IPS DF 19.7 (cell line): ENCODE data around the gene INTS4.
"Not testable (repeated sequence)": the region's sequence is repeated elsewhere in the genome, so short reads cannot be mapped to it uniquely, and the experiment has no call there.

Experiments used
- DNase-seq: peaks from one replicate; pipeline ENCODE4 v3.0.0-alpha.2; 2013; ENCODE audit warnings: low read depth, low spot score

Gene INTS4, protein sequence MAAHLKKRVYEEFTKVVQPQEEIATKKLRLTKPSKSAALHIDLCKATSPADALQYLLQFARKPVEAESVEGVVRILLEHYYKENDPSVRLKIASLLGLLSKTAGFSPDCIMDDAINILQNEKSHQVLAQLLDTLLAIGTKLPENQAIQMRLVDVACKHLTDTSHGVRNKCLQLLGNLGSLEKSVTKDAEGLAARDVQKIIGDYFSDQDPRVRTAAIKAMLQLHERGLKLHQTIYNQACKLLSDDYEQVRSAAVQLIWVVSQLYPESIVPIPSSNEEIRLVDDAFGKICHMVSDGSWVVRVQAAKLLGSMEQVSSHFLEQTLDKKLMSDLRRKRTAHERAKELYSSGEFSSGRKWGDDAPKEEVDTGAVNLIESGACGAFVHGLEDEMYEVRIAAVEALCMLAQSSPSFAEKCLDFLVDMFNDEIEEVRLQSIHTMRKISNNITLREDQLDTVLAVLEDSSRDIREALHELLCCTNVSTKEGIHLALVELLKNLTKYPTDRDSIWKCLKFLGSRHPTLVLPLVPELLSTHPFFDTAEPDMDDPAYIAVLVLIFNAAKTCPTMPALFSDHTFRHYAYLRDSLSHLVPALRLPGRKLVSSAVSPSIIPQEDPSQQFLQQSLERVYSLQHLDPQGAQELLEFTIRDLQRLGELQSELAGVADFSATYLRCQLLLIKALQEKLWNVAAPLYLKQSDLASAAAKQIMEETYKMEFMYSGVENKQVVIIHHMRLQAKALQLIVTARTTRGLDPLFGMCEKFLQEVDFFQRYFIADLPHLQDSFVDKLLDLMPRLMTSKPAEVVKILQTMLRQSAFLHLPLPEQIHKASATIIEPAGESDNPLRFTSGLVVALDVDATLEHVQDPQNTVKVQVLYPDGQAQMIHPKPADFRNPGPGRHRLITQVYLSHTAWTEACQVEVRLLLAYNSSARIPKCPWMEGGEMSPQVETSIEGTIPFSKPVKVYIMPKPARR

DNA sequence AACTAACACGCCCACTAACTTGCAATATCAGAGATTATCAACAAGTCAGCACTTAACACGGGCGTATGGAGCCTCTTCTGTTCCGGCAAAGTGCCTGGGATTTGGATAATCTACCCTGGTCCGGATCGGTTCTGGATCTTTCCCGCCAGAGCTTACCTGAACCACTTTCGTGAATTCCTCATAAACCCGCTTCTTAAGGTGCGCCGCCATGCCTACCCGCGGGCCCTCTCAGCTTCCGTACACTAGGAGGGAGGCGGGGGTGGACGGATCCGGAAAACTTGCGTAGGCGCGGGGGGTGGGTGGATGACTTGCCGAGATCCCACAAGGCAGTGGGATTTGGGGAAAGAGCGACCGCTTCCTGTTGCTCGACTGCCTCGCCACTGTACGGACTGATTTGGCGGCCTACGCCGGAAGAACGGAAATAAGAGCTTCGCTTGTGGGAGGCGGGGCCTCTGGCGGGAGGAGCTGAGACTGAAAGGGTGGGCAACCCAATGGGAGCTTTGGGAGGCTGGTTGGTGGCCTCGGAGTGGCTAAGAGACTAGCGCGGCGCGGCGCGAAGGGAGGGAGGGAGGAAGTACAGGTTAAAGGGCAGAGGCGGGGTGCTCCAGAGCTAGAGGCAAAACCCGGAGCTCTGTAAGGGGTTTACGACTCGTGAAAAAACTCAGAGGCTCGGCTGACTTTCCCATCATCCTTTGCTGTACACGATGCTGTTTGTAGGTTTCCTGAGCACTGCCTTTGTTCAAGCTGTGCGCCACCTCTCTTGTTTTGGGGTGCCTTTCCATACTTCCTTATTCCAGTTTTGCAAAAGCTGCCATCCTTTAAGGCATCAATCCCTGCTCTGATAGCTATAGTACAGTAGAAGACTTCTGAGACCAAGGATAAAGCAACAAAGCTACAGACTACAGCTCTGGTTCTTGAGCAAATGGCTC, at the start of gene INTS4:
Gene INTS4 (minus strand): TSS at position 235 of the 929 bp plus-strand sequence. CDS start 25 bp downstream, at position 210.
- DNase-seq: peak; percentile 99

DNA sequence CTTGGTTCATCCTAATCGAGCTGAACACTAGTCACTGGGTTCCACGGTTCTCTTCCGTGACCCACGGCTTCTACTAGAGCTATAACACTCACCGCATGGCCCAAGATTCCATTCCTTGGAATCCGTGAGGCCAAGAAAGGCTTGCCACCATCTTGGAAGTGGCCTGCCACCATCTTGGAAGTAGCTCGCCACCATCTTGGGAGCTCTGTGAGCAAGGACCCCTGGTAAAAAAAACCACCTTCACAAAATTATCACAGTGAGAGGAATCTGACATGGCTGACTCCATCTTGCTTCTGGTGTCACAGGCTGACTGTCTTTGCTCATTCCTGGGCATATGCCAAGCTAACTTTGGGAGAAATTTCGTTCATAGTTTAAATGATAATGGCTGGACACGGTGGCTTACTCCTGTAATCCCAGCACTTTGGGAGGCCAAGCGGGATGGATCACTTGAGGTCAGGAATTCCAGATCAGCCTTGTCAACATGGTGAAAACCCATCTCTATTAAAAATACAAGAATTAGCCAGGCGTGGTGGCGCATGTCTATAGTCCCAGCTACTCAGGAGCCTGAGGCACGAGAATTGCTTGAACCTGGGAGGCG, 47.5 kb upstream of the INTS4 start:
- DNase-seq: no peak

DNA sequence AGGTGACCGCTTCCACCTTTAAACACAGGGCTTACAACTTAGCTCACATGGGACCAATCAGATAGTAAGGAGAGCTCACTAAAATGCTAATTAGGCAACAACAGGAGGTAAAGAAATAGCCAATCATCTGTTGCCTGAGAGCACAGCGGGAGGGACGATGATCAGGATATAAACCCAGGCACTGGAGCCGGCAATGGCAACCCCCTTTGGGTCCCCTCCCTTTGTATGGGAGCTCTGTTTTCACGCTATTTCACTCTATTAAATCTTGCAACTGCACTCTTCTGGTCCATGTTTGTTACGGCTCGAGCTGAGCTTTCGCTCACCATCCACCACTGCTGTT, 46.9 kb upstream of the INTS4 start:
- DNase-seq: not testable (repeated sequence)

DNA sequence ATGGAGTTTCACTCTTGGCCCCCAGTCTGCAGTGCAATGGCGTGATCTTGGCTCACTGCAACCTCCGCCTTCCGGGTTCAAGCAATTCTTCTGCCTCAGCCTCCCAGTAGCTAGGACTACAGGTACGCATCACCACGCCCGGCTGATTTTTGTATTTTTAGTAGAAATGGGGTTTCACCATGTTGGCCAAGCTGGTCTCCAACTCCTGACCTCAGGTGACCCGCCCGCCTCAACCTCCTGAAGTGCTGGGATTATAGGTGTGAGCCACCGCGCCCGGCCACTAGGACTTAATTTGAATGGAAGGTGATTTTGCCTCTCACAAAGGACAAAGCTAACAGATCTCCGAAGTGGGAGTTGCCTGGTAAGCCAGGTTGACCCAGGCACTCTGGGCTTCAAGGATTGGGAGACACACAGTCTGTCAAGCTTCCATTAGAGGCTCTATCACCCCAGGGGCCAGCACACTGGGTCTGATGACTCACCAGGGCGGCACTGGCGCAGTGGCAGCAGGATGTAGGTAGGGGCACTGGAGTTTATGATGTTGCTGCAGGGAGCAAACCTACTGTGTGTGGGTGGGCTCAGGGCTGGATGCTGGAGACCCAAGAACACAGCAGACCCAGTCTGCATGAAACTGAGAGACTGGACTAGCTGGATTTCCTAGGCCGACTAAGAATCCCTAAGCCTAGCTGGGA, 46.4 kb upstream of the INTS4 start:
- DNase-seq: no peak

DNA sequence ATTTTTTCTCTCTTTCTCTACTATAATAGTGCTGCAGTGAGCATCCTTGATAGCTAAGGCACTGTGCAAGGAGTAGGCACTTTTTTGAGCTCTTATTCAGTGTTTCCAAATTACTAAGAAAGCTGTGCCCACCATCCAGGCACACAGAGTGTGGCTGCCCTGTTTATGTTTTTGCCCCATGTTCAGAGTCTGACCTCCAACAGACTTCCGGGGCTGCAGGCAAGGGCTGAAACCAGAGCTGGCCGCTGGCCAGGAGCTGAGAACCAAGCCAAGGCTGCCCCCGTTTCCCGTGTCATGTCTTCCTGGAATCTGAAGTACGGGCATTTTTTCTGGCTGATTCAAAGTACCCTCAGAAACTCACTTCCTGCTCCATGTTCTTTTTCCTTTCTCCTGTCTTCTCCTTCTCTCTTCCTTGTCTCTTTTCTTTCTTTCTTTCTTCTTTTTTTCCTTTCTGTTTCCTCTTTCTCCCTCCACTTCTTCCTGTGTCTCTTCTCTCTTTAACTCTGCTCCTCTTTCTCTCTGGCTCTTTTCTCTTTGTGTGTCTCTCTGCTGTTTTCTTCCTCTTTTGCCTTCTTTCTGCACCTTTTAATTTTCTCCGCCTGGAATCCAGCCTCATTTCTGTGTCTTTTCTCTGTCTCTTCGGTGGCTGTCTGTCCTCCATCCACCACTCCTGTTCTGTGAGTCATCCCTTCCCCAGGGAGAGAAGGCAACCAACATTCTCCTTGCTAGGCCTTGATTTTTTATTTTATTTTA, 45.6 kb upstream of the INTS4 start:
- DNase-seq: no peak

DNA sequence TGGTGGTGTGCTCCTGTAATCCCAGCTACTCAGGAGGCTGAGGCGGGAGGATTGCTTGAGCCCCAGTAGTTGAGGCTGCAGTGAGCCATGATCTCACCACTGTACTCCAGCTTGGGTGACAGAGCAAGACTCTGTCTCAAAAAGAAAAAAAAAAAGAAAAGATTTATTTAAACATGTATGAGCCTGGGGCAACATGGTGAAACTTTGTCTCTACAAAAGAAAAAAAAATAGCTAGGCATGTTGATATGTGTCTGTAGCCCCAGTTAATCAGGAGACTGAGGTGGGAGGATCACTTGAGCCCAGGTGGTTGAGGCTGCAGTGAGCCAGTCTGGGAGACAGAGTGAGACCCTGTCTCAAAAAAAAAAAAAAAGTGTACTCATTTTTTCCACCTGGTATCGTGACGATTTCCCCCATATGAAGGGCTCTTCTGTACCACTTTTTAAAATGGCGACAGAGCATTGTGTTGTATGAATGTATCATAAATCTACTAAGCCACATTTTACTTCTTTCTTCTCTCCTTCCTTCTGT, 45.0 kb upstream of the INTS4 start:
- DNase-seq: no peak

DNA sequence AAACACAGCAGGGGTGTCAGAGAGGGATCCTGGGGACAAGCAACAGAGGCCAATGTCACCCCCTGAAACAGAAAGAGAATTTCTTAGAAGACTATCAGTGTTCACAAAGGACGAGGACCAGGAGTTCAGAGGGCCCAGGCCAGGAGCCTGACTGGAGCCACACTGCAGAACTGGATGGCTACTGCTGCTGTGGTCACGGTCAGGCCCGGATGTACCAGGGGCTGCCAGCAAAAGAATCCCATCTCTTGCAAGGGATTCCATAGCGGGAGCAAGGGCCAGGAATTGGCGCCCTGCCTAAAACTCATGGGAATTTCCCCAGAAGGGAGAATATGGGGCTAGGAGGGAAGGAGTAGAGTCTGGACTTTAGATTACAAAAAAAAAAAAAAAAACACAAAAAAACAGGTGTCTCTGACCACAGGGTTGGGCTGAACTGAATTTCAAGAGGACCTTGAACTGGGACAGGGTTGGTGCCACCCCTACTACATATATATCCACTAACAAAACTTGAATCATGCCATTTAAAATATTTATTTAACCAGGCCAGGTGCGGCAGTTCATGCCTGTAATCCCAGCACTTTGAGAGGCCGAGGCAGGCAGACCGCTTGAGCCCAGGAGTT, 44.3 kb upstream of the INTS4 start:
- no peak for DNase-seq

DNA sequence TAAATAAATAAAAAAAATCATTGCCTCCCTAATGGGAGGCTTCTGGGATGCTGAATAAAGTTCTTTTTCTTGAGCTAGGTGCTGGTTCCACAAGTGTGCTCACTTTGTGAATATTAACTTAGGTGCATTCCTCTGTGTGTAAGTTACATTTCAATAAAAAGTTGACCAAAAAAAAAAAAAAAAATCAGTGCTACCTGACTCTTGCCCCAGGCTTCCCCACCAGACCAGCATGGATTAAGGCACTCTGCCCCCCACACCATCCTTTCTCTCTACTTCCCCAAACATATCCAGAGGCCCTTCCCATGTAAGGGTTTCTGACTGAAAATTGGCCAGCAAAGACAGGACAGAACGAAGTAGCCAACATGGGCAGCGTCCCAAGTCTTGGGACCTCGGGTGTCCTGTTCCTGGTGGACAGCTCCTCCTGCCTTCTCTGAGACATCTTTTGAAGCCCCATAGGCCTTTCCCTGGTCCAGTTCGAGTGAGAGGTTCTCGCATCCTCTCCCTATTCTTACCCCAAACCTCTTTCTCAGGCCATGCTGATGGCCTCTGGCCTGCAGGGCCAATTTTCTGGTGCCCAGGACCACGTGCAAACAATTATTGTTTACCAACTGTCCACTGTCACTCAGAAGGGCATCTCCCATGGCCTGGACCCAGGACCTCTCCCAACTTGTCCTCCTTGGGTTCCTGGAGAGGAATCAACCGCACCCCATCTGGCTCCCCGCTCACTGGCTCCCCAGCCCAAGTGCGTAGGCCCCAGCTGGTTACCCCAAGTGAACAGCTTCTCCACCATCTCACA, 43.6 kb upstream of the INTS4 start:
- no peak for DNase-seq

DNA sequence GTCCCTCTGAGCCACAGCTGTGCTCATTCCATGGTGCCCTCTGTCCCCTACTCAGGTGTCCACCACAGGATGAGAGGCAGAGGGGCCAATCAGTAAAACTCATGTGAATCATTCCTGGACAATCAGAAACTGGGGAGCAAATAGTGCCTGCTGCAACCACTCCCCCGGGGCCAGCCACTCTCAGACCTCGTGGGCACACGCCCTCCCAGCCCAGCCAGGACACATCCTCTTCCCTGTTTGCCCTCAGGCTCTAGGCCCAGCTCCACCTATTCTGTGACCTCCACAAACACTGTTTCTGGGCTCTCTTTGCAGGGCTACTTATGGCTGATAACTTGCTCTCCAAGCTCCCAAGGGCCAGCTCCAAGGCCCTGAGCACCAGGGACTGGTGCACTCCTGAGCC, 42.6 kb upstream of the INTS4 start:
- no peak for DNase-seq

DNA sequence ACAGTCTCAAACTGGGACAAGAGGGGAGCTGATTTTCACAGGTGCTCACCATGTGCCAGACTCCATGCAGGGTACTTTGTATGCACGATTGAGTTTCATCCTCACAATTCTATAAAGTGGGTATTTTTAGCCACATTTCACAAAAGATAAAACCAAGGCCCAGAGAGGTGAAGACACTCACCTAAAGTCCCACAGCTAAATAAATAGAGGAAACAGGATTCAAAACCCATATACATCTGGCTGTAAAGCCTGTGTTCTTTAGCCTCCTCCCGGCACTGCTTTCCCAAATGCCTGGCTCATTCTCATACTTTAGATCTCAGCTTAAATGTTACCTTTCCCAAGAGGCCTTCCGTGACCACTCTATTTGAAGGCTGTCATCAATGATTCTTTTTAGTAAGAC, 41.8 kb upstream of the INTS4 start:
- DNase-seq: no peak

DNA sequence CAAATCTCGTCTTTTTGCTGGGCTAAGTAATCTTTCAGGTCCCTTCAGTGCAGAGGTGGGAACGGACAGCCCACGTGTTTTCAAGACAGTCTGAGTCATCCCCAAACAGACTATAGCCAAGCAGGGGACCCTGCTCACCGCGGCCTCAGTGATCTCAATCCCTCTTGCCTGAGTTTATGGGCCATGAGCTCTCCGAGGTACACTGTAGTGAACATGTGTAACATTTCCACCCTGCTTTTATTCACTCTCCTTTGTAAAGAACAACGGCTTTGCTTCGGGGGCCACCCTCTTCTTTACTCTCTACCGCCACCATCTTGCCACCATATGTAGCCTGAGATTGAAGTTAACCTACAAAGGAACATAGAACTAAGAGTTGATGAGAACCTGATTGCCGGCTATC, 40.2 kb upstream of the INTS4 start:
- DNase-seq: no peak

DNA sequence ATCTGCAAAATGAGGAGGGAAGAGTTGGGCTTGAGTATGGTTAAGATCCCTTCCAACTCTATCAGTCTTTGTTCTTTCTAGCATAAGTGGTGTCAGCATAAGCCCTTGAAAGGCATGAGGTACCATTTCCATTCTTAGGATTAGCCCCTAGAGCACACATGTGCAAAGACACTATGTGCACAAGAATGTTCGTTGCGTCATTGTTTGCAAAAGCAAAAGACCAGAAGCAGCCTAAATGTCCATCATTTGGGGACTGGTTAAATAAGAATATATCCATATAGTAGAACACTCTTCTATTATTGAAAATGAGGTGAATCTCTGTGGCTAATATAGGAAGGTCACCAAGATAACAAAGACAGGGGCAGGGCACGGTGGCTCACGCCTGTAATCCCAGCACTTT, 38.6 kb upstream of the INTS4 start:
- DNase-seq: no peak

DNA sequence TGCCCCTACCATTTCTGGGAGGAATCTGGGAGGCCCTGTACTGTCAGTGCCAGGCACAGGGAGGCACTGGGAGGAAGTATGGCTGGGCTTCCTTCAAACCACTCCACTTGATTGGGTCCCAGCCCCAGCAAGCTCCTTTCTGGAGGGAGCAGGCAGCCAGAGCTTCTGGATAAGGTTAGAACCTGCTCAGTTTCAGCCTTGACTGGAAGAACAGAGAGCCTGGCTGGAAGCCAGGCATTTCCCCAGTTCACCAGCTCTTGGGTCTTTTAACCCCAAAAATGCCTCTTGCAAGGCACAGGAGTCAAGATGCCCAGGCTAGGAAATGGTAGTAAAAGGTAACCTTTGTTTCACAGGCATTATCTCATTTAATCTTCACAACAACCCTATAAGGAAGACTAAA, 37.6 kb upstream of the INTS4 start:
- DNase-seq: no peak

DNA sequence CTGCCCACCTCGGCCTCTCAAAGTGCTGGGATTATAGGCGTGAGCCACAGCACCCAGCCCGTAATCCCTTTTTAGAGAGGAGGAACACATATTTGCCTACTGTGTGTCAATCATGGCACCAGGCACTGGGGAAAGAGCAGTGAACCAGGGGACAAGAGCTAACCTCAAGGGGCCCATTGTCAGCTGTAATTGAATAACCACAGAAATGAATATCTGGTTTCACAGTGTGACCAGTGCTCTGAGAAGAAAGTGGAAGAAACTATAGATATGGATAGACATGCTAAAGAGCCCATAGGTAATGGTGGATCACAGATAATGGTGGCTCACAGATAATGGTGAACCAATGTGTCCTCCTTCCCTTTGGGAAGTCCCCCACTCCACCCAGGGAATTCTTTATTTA, 37.2 kb upstream of the INTS4 start:
- DNase-seq: no peak

DNA sequence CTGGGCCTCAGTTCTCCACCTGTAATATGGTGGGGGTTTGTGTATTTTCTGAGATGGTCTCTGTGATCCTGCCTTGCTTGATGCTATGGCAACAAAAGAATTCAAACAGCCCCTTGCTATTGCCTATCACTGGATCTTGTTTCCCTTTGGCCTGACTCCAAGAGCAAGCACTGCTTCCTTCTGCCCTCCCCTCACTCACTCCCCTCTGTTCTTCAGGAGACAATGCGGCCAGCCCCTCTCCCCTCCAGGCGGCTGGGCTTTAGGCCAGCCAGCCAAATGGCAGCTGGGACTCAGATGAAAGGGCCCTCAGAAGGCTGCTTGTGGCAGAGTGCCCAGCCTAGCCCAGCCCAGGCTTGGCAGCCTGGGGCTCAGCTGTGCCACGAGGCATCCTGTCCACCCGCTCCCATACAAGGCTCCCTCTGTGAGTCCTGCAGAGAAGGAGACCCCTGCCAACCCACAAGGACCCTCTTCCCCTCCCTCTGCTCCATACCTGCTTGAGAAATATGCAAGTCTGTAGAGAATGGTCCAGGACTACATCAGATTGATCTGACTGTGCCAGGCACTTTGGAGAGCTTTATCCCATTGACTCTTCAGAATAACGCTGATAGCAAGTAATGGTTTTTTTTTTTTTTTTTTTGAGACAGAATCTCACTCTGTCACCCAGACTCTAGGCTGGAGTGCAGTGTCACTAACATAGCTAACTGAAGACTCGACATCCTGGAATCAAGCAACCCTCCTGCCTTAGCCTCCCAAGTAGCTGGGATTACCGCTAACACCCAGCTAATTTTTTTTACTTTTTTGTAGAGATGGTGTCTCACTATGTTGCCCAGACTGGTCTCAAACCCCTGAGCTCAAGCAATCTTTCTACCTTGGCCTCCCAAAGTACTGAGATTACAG, 36.2 kb upstream of the INTS4 start:
- DNase-seq: no peak

DNA sequence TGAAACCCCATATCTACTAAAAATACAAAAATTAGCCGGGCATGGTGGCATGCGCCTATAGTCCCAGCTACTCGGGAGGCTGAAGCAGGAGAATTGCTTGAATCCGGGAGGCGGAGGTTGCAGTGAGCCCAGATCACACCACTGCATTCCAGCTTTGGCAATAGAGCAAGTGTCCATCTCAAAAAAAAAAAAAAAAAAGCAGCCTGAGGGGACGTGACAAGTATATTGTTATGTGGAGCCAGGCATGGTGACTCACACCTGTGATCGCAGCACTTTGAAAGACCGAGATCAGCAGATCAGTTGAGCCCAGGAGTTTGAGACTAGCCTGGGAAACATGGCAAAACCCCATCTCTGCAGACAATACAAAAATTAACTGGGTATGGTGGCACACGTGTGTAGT, 34.0 kb upstream of the INTS4 start:
- not testable (repeated sequence) for DNase-seq

DNA sequence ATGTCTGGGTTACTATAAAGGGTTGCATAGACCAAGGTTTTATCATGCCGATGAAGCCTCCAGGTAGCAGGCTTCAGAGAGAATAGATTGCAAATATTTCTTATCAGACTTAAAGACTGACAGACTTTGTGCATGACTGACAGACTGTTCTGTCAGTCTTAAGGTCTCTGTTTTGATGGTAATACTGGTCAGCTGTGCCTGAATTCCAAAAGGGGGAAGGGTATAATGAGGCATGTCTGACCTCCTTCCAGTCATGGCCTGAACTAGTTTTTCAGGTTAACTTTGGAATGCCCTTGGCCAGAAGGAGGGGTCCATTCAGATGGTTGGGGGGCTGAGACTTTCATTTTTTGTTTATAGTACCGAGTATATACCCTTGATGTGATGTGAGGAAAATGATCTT, 33.3 kb upstream of the INTS4 start:
- DNase-seq: no peak
